ENCODE measurements around the gene SRSF4. TPM values are rescaled to one million over a fixed set of nuclear protein-coding genes. Genes with fewer than 3 reads are reported as not detected.

The SRSF4 gene
- total and polyA plus RNA-seq, 9 of the 15 experiments (the other 6 are each of a cell fraction or from before 2014, with no cell fraction given): 15.9 to 132 (median 82.0) TPM

DNA sequence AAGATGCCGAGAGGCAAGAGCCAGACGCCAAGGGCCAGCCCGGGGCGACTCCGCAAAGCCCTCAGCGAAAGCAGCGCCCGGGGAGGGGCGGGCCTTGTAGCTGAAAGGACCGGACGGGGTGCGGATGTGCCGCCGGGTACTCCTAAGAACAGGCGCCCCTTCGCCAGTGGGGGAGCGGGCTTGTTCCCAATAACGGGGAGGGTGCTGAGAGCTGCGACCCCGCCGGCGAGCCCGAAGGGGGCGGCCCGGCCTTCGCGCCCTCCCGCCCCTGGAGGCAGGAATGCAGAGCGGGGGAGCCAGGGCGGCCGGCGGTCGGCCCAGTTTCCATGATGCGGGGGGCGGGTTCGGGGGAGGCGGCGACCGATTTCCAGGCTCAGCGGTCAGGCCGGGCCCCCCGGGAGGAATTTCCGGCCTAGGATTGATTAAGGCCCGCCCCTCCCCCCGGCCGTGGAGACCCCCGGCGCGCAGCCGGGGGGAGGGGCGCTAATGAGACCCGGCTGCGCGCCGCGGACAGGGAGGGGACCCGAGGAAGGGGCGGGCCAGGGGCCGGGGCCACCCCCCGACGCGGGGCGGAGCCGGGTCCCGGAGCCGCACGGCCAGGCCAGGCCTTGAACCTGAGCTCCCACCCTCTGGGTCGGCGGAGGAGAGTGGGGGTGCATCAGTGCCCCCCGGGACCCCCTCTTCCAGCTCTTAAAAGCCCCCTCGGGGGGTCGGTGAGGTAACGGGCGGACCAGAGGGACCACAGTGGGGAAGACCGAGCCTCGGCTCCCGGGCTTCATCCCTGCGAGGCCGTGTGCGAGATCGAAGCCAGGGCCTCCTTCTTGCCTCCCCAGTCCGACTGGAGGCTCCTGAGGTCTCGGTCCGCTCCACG, 57.1 kb downstream of the SRSF4 start (continued):
- TF ChIP-seq, protein P1, sequence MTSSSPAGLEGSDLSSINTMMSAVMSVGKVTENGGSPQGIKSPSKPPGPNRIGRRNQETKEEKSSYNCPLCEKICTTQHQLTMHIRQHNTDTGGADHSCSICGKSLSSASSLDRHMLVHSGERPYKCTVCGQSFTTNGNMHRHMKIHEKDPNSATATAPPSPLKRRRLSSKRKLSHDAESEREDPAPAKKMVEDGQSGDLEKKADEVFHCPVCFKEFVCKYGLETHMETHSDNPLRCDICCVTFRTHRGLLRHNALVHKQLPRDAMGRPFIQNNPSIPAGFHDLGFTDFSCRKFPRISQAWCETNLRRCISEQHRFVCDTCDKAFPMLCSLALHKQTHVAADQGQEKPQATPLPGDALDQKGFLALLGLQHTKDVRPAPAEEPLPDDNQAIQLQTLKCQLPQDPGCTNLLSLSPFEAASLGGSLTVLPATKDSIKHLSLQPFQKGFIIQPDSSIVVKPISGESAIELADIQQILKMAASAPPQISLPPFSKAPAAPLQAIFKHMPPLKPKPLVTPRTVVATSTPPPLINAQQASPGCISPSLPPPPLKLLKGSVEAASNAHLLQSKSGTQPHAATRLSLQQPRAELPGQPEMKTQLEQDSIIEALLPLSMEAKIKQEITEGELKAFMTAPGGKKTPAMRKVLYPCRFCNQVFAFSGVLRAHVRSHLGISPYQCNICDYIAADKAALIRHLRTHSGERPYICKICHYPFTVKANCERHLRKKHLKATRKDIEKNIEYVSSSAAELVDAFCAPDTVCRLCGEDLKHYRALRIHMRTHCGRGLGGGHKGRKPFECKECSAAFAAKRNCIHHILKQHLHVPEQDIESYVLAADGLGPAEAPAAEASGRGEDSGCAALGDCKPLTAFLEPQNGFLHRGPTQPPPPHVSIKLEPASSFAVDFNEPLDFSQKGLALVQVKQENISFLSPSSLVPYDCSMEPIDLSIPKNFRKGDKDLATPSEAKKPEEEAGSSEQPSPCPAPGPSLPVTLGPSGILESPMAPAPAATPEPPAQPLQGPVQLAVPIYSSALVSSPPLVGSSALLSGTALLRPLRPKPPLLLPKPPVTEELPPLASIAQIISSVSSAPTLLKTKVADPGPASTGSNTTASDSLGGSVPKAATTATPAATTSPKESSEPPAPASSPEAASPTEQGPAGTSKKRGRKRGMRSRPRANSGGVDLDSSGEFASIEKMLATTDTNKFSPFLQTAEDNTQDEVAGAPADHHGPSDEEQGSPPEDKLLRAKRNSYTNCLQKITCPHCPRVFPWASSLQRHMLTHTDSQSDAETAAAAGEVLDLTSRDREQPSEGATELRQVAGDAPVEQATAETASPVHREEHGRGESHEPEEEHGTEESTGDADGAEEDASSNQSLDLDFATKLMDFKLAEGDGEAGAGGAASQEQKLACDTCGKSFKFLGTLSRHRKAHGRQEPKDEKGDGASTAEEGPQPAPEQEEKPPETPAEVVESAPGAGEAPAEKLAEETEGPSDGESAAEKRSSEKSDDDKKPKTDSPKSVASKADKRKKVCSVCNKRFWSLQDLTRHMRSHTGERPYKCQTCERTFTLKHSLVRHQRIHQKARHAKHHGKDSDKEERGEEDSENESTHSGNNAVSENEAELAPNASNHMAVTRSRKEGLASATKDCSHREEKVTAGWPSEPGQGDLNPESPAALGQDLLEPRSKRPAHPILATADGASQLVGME (CRISPR knock-in tag; IDR thresholded peaks at IDR 0.05): no peak
- TF ChIP-seq NR1H2 (CRISPR knock-in tag; IDR thresholded peaks at IDR 0.05) (0 out of 2 replicates have a peak, but pooled peaks have one; percentile 43), RAD51 (IDR thresholded peaks at IDR 0.05; ENCODE audit: borderline replicate concordance, low read depth) (no peak), HNRNPK (IDR thresholded peaks at IDR 0.05; ENCODE audit: low read depth, low read length, poor library complexity, severe bottlenecking) (no peak), RBFOX2 (IDR thresholded peaks at IDR 0.05; ENCODE audit: low read depth, low read length) (peak; percentile 77), RBM15 (IDR thresholded peaks at IDR 0.05; ENCODE audit: insufficient read depth, low read length) (no peak), ZNF324 (CRISPR knock-in tag; IDR thresholded peaks at IDR 0.05) (no peak), KAT2B (IDR thresholded peaks at IDR 0.05; ENCODE audit: low read depth, low read length) (no peak), ZNF586 (CRISPR knock-in tag; conservative IDR thresholded peaks at IDR 0.05) (no peak), ZNF124 (CRISPR knock-in tag; IDR thresholded peaks at IDR 0.05) (peak; percentile 72; the same call in 1 of the 2 replicates), CHCHD3 (CRISPR knock-in tag; IDR thresholded peaks at IDR 0.05) (no peak), ZNF583 (CRISPR knock-in tag; IDR thresholded peaks at IDR 0.05) (no peak), ZFX (CRISPR knock-in tag; IDR thresholded peaks at IDR 0.05) (peak; percentile 91), CBFA2T2 (conservative IDR thresholded peaks at IDR 0.05) (no peak)
- TF ChIP-seq, protein P2, sequence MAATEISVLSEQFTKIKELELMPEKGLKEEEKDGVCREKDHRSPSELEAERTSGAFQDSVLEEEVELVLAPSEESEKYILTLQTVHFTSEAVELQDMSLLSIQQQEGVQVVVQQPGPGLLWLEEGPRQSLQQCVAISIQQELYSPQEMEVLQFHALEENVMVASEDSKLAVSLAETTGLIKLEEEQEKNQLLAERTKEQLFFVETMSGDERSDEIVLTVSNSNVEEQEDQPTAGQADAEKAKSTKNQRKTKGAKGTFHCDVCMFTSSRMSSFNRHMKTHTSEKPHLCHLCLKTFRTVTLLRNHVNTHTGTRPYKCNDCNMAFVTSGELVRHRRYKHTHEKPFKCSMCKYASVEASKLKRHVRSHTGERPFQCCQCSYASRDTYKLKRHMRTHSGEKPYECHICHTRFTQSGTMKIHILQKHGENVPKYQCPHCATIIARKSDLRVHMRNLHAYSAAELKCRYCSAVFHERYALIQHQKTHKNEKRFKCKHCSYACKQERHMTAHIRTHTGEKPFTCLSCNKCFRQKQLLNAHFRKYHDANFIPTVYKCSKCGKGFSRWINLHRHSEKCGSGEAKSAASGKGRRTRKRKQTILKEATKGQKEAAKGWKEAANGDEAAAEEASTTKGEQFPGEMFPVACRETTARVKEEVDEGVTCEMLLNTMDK (IDR thresholded peaks at IDR 0.05; ENCODE audit: borderline replicate concordance, insufficient read depth, low read depth, low read length, poor library complexity, severe bottlenecking): peak; percentile 68
- TF ChIP-seq, protein P3, sequence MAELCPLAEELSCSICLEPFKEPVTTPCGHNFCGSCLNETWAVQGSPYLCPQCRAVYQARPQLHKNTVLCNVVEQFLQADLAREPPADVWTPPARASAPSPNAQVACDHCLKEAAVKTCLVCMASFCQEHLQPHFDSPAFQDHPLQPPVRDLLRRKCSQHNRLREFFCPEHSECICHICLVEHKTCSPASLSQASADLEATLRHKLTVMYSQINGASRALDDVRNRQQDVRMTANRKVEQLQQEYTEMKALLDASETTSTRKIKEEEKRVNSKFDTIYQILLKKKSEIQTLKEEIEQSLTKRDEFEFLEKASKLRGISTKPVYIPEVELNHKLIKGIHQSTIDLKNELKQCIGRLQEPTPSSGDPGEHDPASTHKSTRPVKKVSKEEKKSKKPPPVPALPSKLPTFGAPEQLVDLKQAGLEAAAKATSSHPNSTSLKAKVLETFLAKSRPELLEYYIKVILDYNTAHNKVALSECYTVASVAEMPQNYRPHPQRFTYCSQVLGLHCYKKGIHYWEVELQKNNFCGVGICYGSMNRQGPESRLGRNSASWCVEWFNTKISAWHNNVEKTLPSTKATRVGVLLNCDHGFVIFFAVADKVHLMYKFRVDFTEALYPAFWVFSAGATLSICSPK (IDR thresholded peaks at IDR 0.05; ENCODE audit: borderline replicate concordance): no peak

All from K562 (cell line).